GM20000 (cell line): Measurements from ENCODE around the gene CYP2A6.

ENCODE experiments used
- DNase-seq: peaks from one replicate; pipeline ENCODE4 v3.0.0; 2012; ENCODE audit warnings: low spot score
- TF ChIP-seq, protein P1 (sequence below): IDR thresholded peaks from 2 replicates; pipeline ENCODE4 v1.5.1; 2012; ENCODE audit warnings: mild to moderate bottlenecking, control low read depth; ENCODE audit errors: extremely low read depth, missing control alignments

The CYP2A6 gene

DNA sequence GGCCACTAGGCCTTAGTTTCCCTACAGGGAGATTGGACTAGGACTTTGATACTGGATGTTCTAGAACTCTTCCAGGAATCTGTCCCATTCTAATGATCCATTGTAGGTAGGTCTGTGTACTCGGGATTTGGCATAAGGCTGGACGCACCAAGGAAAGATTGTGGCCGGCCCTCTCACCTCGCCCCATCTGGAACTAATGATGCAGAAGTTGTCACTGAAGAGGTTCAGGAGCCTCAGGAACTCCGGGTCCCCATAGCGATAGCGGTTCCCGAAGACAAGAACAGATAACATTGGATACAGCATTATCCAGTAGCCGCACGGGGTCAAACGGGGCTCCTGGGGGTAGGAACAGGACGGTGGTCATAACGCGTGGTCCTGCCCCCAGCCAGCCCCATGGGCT is 40.1 kb downstream of the CYP2A6 start:
- TF ChIP-seq, protein P1, sequence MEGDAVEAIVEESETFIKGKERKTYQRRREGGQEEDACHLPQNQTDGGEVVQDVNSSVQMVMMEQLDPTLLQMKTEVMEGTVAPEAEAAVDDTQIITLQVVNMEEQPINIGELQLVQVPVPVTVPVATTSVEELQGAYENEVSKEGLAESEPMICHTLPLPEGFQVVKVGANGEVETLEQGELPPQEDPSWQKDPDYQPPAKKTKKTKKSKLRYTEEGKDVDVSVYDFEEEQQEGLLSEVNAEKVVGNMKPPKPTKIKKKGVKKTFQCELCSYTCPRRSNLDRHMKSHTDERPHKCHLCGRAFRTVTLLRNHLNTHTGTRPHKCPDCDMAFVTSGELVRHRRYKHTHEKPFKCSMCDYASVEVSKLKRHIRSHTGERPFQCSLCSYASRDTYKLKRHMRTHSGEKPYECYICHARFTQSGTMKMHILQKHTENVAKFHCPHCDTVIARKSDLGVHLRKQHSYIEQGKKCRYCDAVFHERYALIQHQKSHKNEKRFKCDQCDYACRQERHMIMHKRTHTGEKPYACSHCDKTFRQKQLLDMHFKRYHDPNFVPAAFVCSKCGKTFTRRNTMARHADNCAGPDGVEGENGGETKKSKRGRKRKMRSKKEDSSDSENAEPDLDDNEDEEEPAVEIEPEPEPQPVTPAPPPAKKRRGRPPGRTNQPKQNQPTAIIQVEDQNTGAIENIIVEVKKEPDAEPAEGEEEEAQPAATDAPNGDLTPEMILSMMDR = no peak
- no peak for DNase-seq

DNA sequence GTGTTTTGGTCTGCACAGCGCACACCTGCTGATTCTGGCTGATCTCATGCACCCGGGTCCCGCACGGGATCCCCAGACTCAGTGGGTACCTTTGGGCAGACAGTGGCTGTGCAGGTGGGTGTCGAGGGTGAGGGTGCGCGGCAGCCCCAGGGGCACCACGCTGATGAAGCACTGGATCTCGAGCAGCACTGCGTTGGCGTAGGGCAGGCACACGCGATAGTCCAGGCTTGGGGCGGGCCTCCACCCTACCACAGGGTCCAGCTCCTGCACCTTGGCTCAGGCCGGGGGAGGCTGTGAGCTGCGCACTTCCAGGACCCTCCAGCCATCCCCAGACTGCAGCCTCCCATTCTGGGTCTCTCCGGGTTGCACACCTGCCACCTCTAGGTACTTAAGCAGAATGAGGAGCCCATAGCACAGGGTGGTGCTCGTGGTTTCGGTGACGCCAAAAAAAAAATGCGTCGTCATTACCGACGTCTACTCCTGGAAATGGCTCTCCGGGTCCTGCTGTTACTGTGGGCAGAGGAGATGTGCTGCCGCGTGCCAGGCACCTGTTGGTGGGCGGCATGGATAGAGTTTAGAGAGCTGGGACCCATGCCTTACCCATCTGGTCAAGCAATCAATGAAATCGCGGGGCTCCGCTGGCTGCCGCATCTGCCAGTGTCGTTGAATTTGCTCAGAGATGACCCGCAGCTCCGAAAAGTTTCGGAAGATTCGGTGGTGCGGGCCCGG is 40.7 kb downstream of the CYP2A6 start:
- DNase-seq = no peak
- TF ChIP-seq, protein P1 = no peak

DNA sequence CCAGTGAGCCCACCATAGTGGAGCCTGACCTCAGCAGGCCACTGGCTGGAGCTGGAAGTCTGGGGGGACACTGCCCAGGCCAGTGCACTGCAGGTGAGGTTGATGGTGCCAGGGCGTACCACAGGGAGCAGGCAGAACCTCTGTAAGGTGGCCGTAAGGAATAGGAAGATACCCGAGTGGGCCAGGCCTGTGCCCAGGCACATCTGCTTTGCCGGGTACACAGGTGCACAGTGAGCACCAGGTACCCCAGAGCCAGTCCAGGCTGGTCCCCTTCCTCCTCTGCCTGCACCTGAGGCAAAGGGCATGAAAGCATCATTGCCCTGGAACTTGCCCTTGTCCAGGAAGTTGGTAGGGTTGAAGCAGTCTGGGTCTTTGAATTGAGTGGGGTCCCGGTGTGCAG is 41.8 kb downstream of the CYP2A6 start:
- DNase-seq = no peak
- TF ChIP-seq, protein P1 = no peak

DNA sequence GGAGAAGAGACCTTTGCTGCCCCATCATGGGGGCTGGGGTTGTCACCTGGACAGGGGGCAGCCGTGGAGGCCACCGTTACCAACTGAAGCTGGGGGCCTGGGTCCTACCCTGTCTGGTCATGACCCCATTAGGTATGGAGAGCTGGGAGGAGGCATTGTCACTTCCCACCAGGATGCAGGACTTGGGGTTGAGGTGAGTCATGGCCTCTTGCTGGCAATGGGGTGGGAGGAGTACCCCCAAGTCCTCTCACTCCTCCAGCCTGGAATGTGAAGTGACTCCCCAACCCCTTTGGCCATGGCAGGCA is 42.3 kb downstream of the CYP2A6 start:
- TF ChIP-seq, protein P1 = no peak
- DNase-seq = no peak

DNA sequence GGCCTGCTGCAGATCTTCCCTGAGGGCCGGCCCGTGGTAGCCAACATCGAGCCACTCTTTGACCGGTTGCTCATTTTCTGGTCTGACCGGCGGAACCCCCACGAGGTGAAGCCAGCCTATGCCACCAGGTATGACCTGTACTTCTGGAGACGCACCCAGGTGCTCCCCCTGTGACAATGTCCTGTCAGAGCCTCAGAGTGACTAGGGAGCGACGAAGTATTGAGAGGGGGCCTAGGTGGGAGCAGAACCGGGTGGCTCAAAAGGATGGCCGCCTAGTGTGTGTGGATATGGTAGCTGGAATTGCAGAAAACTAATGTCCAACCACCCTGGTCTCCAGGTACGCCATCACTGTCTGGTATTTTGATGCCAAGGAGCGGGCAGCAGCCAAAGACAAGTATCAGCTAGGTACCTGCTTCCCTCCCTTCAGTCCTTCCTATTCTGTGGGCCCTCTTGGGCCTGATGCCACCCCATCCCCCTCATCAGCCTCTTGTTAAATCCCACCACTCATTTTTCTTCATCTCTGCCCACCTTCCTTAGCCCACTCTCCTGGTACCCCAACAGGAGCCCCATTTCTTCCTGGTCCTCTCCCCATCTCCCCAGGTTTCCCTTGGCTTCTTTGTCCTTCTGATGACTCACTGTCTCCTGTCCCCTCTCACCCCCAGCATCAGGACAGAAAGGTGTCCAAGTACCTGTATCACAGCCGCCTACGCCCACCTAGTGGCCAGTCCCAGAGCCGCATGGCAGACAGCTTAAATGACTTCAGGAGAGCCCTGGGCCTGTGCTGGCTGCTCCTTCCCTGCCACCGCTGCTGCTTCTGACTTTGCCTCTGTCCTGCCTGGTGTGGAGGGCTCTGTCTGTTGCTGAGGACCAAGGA is 42.9 kb downstream of the CYP2A6 start:
- DNase-seq = no peak
- TF ChIP-seq, protein P1 = peak; percentile 3

DNA sequence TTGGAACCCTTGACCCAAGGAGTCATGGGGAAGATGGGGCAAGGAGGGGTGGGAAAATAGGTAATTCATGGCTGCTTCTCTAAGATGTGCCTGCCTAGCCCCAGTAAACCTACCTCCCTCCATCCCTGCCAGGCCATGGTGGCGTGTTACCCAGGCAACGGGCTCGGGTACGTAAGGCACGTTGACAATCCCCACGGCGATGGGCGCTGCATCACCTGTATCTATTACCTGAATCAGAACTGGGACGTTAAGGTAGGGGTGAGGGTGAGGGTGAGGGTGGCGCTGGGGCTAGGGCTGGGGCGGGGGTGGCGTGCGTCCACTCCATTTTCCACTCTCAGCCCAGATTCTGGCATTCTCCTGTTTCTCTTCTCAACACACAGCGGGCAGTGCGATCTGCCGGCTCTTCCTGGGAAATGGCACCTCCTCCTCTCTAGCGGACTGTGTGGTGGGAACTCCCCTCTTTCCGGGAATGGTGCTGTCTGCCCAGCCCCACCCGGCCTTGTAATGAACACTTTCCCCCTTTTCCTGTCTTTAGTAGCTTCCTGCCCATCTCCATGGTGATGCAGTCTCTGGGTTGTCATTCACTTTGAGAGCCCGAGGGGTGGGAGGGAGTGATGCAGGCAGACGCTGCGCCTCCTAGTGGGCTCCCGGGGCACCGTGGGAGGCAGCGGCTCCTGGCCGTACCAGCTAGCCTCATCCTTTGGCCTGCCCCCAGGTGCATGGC is 43.7 kb downstream of the CYP2A6 start:
- TF ChIP-seq, protein P1 = peak; percentile 77
- DNase-seq = peak; percentile 84

DNA sequence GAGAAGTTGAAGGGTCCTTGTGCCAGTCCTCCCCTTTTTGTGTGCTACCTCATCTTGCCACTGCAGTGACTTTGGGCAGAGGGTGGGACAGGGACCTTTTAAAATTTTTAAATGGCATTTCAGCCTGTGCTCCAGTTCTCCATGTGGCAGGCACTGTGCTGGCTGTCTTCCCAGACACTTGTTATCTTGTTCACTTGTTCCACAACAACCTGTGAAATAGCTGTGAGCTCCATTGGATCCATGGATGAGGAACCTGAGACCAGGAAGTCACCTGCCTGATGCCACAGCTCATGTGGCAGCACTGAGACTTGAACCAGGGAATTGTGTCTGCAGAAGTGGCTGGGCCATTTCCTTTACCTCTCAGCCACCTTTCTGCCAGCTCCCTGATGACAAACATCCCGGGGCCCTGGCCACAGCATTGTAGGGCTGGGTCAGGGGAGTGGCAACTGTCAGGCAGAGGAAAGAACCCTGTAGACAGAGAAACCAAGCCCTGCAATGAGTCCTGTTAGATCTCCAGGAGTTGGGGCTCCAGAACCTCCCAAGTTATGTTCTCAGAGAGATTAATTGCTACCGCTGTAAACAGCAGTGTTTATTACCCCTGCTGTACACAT is 44.9 kb downstream of the CYP2A6 start:
- DNase-seq = no peak
- TF ChIP-seq, protein P1 = no peak
